ENCODE results near the gene LRRC32.

DNA sequence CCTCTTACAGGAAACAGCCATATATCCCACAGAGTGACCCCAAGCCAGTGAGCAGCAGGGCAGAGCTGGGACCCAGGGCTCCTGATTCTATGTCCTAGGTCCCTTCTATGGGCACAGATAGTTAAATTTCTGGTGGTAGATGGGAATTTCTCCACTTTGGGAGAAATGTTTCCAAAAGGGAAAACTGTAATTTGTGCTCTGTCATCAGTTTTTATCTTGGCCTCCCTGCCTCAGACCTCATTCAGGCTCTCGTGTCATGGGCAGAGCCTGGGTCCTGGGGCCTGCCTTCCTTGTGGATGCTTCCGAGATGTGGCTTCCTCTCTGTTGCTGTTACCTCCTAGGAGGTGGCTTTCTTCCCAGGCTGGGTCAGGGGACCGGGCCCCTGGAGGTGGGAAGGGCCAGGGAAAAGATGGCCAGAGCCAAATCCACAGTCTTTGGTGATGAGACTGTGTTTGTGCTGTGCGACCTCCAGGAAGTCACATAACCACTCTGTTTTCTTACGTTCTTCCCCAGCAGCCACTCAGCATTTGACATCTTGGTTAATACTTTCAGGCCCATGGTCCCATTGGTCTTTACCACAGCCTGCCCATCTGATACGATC is 8.6 kb downstream of the LRRC32 start:
- TF ChIP-seq CTCF (conservative IDR thresholded peaks at IDR 0.05; ENCODE audit: low read depth in 2 of 2): no peak
- TF ChIP-seq JUNB (IDR thresholded peaks at IDR 0.05; ENCODE audit: unreplicated experiment): no peak
- TF ChIP-seq EZH2 (IDR thresholded peaks at IDR 0.05; ENCODE audit: low read depth, unreplicated experiment): no peak
- TF ChIP-seq NANOG (IDR thresholded peaks at IDR 0.05; ENCODE audit: borderline replicate concordance): no peak
- TF ChIP-seq POLR2AphosphoS5 (IDR thresholded peaks at IDR 0.05; ENCODE audit: low read depth): no peak
- no peak for TF ChIP-seq CREB1 (CRISPR knock-in tag; IDR thresholded peaks at IDR 0.05; ENCODE audit: low read depth)
- no peak for TF ChIP-seq ZNF114 (CRISPR knock-in tag; IDR thresholded peaks at IDR 0.05)
- TF ChIP-seq, protein P1, sequence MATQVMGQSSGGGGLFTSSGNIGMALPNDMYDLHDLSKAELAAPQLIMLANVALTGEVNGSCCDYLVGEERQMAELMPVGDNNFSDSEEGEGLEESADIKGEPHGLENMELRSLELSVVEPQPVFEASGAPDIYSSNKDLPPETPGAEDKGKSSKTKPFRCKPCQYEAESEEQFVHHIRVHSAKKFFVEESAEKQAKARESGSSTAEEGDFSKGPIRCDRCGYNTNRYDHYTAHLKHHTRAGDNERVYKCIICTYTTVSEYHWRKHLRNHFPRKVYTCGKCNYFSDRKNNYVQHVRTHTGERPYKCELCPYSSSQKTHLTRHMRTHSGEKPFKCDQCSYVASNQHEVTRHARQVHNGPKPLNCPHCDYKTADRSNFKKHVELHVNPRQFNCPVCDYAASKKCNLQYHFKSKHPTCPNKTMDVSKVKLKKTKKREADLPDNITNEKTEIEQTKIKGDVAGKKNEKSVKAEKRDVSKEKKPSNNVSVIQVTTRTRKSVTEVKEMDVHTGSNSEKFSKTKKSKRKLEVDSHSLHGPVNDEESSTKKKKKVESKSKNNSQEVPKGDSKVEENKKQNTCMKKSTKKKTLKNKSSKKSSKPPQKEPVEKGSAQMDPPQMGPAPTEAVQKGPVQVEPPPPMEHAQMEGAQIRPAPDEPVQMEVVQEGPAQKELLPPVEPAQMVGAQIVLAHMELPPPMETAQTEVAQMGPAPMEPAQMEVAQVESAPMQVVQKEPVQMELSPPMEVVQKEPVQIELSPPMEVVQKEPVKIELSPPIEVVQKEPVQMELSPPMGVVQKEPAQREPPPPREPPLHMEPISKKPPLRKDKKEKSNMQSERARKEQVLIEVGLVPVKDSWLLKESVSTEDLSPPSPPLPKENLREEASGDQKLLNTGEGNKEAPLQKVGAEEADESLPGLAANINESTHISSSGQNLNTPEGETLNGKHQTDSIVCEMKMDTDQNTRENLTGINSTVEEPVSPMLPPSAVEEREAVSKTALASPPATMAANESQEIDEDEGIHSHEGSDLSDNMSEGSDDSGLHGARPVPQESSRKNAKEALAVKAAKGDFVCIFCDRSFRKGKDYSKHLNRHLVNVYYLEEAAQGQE (IDR thresholded peaks at IDR 0.05; ENCODE audit: unreplicated experiment): no peak
- TF ChIP-seq, protein P2, sequence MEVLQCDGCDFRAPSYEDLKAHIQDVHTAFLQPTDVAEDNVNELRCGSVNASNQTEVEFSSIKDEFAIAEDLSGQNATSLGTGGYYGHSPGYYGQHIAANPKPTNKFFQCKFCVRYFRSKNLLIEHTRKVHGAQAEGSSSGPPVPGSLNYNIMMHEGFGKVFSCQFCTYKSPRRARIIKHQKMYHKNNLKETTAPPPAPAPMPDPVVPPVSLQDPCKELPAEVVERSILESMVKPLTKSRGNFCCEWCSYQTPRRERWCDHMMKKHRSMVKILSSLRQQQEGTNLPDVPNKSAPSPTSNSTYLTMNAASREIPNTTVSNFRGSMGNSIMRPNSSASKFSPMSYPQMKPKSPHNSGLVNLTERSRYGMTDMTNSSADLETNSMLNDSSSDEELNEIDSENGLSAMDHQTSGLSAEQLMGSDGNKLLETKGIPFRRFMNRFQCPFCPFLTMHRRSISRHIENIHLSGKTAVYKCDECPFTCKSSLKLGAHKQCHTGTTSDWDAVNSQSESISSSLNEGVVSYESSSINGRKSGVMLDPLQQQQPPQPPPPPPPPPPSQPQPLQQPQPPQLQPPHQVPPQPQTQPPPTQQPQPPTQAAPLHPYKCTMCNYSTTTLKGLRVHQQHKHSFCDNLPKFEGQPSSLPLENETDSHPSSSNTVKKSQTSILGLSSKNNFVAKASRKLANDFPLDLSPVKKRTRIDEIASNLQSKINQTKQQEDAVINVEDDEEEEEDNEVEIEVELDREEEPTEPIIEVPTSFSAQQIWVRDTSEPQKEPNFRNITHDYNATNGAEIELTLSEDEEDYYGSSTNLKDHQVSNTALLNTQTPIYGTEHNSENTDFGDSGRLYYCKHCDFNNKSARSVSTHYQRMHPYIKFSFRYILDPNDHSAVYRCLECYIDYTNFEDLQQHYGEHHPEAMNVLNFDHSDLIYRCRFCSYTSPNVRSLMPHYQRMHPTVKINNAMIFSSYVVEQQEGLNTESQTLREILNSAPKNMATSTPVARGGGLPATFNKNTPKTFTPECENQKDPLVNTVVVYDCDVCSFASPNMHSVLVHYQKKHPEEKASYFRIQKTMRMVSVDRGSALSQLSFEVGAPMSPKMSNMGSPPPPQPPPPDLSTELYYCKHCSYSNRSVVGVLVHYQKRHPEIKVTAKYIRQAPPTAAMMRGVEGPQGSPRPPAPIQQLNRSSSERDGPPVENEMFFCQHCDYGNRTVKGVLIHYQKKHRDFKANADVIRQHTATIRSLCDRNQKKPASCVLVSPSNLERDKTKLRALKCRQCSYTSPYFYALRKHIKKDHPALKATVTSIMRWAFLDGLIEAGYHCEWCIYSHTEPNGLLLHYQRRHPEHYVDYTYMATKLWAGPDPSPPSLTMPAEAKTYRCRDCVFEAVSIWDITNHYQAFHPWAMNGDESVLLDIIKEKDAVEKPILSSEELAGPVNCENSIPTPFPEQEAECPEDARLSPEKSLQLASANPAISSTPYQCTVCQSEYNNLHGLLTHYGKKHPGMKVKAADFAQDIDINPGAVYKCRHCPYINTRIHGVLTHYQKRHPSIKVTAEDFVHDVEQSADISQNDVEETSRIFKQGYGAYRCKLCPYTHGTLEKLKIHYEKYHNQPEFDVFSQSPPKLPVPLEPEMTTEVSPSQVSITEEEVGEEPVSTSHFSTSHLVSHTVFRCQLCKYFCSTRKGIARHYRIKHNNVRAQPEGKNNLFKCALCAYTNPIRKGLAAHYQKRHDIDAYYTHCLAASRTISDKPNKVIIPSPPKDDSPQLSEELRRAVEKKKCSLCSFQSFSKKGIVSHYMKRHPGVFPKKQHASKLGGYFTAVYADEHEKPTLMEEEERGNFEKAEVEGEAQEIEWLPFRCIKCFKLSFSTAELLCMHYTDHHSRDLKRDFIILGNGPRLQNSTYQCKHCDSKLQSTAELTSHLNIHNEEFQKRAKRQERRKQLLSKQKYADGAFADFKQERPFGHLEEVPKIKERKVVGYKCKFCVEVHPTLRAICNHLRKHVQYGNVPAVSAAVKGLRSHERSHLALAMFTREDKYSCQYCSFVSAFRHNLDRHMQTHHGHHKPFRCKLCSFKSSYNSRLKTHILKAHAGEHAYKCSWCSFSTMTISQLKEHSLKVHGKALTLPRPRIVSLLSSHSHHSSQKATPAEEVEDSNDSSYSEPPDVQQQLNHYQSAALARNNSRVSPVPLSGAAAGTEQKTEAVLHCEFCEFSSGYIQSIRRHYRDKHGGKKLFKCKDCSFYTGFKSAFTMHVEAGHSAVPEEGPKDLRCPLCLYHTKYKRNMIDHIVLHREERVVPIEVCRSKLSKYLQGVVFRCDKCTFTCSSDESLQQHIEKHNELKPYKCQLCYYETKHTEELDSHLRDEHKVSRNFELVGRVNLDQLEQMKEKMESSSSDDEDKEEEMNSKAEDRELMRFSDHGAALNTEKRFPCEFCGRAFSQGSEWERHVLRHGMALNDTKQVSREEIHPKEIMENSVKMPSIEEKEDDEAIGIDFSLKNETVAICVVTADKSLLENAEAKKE (CRISPR knock-in tag; IDR thresholded peaks at IDR 0.05): no peak
- TF ChIP-seq EZH2phosphoT487 (IDR thresholded peaks at IDR 0.05; ENCODE audit: unreplicated experiment): no peak
- TF ChIP-seq, protein P3, sequence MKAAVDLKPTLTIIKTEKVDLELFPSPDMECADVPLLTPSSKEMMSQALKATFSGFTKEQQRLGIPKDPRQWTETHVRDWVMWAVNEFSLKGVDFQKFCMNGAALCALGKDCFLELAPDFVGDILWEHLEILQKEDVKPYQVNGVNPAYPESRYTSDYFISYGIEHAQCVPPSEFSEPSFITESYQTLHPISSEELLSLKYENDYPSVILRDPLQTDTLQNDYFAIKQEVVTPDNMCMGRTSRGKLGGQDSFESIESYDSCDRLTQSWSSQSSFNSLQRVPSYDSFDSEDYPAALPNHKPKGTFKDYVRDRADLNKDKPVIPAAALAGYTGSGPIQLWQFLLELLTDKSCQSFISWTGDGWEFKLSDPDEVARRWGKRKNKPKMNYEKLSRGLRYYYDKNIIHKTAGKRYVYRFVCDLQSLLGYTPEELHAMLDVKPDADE (IDR thresholded peaks at IDR 0.05): no peak
- TF ChIP-seq ZNF331 (CRISPR knock-in tag; IDR thresholded peaks at IDR 0.05; ENCODE audit: low read depth): no peak
- TF ChIP-seq STAT1 (IDR thresholded peaks at IDR 0.05; ENCODE audit: unreplicated experiment): no peak
